Measurements from ENCODE around the gene CLSTN2.

CLSTN2 gene

DNA sequence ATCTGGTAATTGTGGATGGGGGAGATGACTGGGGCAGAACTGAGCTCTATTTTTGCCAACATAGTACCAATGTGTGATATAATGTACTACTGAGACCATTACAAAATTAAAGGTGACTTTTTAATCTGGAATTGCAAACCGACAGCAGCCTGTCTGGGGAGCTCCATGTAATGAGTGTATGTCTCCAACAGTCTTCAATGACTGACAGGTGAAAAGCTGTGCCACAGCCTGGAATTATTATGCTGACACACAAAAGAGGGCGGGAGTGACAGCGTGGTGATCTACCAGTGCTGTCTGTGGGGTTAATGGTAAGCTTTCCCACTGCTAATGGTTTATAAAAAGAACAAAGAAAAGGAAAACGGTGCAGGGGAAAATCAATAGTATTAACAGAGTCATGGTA is 143.4 kb downstream of the CLSTN2 start:
- no peak for DNase-seq (ENCODE audit: low spot score)
- Histone ChIP-seq H3K4me3 (no peak overlapping the region), H3K27ac (no peak overlapping the region)
- TF ChIP-seq, protein P1, sequence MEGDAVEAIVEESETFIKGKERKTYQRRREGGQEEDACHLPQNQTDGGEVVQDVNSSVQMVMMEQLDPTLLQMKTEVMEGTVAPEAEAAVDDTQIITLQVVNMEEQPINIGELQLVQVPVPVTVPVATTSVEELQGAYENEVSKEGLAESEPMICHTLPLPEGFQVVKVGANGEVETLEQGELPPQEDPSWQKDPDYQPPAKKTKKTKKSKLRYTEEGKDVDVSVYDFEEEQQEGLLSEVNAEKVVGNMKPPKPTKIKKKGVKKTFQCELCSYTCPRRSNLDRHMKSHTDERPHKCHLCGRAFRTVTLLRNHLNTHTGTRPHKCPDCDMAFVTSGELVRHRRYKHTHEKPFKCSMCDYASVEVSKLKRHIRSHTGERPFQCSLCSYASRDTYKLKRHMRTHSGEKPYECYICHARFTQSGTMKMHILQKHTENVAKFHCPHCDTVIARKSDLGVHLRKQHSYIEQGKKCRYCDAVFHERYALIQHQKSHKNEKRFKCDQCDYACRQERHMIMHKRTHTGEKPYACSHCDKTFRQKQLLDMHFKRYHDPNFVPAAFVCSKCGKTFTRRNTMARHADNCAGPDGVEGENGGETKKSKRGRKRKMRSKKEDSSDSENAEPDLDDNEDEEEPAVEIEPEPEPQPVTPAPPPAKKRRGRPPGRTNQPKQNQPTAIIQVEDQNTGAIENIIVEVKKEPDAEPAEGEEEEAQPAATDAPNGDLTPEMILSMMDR (IDR thresholded peaks at IDR 0.05) = no peak

GRCh38 chr3:140078940-140079339 is 144.0 kb downstream of the CLSTN2 start:
- TF ChIP-seq, protein P1 (IDR thresholded peaks at IDR 0.05) = no peak
- Histone ChIP-seq H3K4me3 (no peak overlapping the region), H3K27ac (no peak overlapping the region)
- DNase-seq (ENCODE audit: low spot score) = no peak

- Histone ChIP-seq H3K27ac (no peak overlapping the region), H3K4me3 (no peak overlapping the region)
- DNase-seq (ENCODE audit: low spot score) = no peak
- TF ChIP-seq, protein P1 (IDR thresholded peaks at IDR 0.05) = no peak
These were observed 146.9 kb downstream of the CLSTN2 start for GRCh38 chr3:140081887-140082286.

GRCh38 chr3:140085001-140085400 is 150.0 kb downstream of the CLSTN2 start:
- TF ChIP-seq, protein P1 (IDR thresholded peaks at IDR 0.05) = no peak
- DNase-seq (ENCODE audit: low spot score) = no peak

GRCh38 chr3:140086642-140087041 is 151.7 kb downstream of the CLSTN2 start:
- Histone ChIP-seq H3K4me3 (no peak overlapping the region), H3K27ac (no peak overlapping the region)
- no peak for DNase-seq (ENCODE audit: low spot score)
- TF ChIP-seq, protein P1 (IDR thresholded peaks at IDR 0.05) = no peak

More at GRCh38 chr3:140085001-140085400, 150.0 kb downstream of the CLSTN2 start:
- Histone ChIP-seq H3K4me3 (no peak overlapping the region), H3K27ac (no peak overlapping the region)

GRCh38 chr3:140088058-140088457 is 153.1 kb downstream of the CLSTN2 start:
- no peak overlapping the region for H3K4me3 ChIP-seq
- no peak overlapping the region for H3K27ac ChIP-seq
- TF ChIP-seq, protein P1 (IDR thresholded peaks at IDR 0.05) = no peak
- DNase-seq (ENCODE audit: low spot score) = no peak

- H3K4me3 ChIP-seq = no peak overlapping the region
- DNase-seq (ENCODE audit: low spot score) = no peak
- TF ChIP-seq, protein P1 (IDR thresholded peaks at IDR 0.05) = no peak
These were observed 153.5 kb downstream of the CLSTN2 start for GRCh38 chr3:140088513-140088912.

More at GRCh38 chr3:140088513-140088912, 153.5 kb downstream of the CLSTN2 start:
- no peak overlapping the region for H3K27ac ChIP-seq

All from coronary artery (tissue), 2 donors.